ENCODE data around the gene CEP72.

CEP72 gene

DNA sequence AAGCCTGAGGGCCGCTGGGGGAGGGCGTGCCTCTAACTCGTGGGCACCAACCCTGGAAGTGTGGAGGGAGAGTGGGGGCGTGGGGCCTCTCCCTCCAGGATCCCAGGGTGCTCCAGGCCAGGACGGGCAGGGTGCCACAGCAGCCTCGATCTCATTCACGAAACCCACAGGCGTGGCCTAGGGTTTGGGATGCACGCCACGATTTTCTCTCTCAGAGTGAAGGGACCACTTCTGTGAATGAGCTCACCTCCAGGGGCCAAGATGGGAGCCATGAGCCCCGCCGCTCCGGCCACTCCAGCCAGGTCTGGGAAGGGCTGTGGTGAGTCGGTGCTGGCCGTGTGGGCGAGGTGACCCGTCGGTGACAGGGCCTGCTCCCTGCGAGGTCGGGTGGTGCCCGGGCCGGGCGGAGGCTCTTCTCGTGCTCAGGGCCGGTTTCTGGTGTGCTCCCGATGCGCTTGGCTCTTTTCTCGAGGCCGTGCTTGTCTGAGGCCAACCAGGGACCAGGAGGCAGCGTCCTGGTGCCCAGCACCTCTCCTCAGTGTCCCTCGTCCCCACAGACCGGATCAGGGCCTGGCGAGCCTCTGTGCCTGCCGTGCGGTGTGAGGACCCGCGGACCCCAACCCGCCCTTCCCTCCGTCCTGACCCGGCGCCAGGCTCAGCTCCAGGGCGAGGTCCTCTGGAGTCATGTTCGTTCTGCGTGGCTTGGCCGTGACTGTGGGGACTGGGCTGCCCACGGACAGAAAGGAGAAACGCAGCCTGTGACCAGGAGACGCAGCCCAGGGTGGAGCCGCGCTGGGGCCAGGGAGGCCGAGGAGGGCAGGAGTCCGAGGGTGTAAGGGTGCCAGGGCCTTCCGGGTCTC lies 50.0 kb downstream of the CEP72 start:
- peaks cover 57% of the 10 kb centered on the region for H3K36me3 ChIP-seq (ENCODE audit: control insufficient read depth, low read length)
- no peaks in the 10 kb centered on the region for H4K20me1 ChIP-seq (ENCODE audit: control insufficient read depth, insufficient read depth, low read depth, low read length)
- H3K79me2 ChIP-seq (ENCODE audit: control insufficient read depth, low read length), result no peaks in the 10 kb centered on the region
- no peaks in the 10 kb centered on the region for H3K9me3 ChIP-seq (ENCODE audit: control insufficient read depth, insufficient read depth, low read length)
- H3K4me3 ChIP-seq (ENCODE audit: low read length), result no peak overlapping the region
- no peaks in the 10 kb centered on the region for H3K27me3 ChIP-seq (ENCODE audit: control insufficient read depth, low read length)
- H3K4me1 ChIP-seq (ENCODE audit: control insufficient read depth, low read length), result no peaks in the 10 kb centered on the region
- no peak overlapping the region for H3K4me2 ChIP-seq (ENCODE audit: low read length)
- H3K9me2 ChIP-seq (replicated peaks; ENCODE audit: control insufficient read depth, low read length), result no peaks in the 10 kb centered on the region
- no peak overlapping the region for H3K27ac ChIP-seq (ENCODE audit: low read depth, low read length)
- TF ChIP-seq, protein P1, sequence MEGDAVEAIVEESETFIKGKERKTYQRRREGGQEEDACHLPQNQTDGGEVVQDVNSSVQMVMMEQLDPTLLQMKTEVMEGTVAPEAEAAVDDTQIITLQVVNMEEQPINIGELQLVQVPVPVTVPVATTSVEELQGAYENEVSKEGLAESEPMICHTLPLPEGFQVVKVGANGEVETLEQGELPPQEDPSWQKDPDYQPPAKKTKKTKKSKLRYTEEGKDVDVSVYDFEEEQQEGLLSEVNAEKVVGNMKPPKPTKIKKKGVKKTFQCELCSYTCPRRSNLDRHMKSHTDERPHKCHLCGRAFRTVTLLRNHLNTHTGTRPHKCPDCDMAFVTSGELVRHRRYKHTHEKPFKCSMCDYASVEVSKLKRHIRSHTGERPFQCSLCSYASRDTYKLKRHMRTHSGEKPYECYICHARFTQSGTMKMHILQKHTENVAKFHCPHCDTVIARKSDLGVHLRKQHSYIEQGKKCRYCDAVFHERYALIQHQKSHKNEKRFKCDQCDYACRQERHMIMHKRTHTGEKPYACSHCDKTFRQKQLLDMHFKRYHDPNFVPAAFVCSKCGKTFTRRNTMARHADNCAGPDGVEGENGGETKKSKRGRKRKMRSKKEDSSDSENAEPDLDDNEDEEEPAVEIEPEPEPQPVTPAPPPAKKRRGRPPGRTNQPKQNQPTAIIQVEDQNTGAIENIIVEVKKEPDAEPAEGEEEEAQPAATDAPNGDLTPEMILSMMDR (IDR thresholded peaks at IDR 0.05; ENCODE audit: low read depth, low read length, poor library complexity, severe bottlenecking), result no peak
- no peak for TF ChIP-seq EZH2phosphoT487 (IDR thresholded peaks at IDR 0.05; ENCODE audit: borderline replicate concordance, low read length)
- no peaks in the 10 kb centered on the region for H3F3A ChIP-seq (ENCODE audit: control insufficient read depth, insufficient read depth)

DNA sequence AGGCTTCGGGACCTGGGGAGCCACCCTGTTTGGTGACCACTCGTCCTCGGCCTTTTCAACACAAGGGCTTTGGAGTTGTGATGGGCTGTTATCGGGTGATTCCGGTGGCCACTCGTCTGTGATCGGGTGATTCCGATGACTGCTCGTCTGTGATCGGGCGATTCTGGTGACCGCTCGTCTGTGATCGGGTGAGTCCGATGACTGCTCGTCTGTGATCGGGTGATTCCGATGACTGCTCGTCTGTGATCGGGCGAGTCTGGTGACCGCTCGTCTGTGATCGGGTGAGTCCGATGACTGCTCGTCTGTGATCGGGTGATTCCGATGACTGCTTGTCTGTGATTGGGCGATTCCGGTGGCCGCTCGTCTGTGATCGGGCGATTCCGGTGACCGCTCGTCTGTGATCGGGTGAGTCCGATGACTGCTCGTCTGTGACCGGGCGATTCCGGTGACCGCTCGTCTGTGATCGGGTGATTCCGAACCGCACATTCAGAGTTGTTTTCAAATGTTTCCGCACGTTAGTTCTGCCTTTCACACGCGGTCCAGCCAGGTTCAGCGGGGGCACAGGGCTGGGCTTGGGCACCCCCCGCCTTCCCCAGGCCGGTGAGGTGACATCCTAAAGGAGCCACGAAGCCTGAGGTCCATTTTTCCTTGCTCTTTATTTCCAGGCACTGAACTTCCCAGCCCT lies 50.8 kb downstream of the CEP72 start:
- no peaks in the 10 kb centered on the region for H3K4me1 ChIP-seq (ENCODE audit: control insufficient read depth, low read length)
- no peaks in the 10 kb centered on the region for H3K27me3 ChIP-seq (ENCODE audit: control insufficient read depth, low read length)
- peaks cover 49% of the 10 kb centered on the region for H3K36me3 ChIP-seq (ENCODE audit: control insufficient read depth, low read length)
- no peak overlapping the region for H3K27ac ChIP-seq (ENCODE audit: low read depth, low read length)
- H3K79me2 ChIP-seq (ENCODE audit: control insufficient read depth, low read length), result no peaks in the 10 kb centered on the region
- no peaks in the 10 kb centered on the region for H3F3A ChIP-seq (ENCODE audit: control insufficient read depth, insufficient read depth)
- H4K20me1 ChIP-seq (ENCODE audit: control insufficient read depth, insufficient read depth, low read depth, low read length), result no peaks in the 10 kb centered on the region
- H3K4me3 ChIP-seq (ENCODE audit: low read length), result no peak overlapping the region
- H3K9me2 ChIP-seq (replicated peaks; ENCODE audit: control insufficient read depth, low read length), result no peaks in the 10 kb centered on the region
- no peak overlapping the region for H3K4me2 ChIP-seq (ENCODE audit: low read length)
- no peaks in the 10 kb centered on the region for H3K9me3 ChIP-seq (ENCODE audit: control insufficient read depth, insufficient read depth, low read length)
- TF ChIP-seq, protein P1 (IDR thresholded peaks at IDR 0.05; ENCODE audit: low read depth, low read length, poor library complexity, severe bottlenecking), result no peak
- no peak for TF ChIP-seq EZH2phosphoT487 (IDR thresholded peaks at IDR 0.05; ENCODE audit: borderline replicate concordance, low read length)

DNA sequence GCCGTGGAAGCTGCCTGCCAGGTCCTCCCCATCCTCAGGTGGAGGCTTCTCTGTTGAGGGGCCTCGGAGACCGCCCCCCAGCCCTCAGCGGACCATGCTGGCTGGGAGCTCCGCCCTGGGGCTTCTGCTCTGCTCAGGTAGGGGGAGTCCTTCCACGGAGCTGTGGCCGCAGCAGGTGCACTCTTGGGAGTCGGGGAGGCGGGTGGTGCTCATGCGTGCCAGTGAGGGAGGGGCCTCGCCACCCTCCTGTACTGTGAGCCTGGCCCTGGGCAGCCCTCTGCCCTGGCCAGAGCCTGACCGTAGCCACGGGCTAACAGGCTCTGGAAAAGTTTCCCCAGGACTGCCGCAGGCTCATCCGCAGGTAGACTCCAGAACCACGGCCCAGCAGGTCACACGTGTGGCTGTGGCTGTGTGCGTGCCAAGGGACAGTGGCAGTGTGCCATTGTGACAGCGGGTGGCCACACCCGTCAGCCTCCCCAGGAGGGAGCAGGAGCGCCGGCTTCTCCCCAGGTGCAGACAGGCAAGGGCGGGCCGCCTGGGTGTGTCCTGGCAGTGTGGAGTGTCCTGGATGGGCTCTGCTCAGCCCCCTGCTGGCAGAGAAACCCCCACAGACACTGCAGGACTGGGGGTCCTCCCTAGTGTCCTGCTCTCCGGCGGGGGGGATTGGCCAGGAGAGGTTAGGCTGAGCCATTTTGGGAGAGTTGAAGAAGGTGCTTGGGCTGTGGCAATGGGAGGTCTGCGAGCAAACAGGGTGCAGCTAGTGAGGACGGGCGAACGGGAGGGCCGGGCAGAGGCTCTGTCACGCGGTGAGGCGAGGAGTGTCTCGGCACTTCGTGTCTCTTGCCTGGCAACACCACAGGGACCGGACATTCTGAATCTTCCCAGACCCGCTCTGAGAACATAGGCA lies 51.5 kb downstream of the CEP72 start:
- no peak overlapping the region for H3K4me3 ChIP-seq (ENCODE audit: low read length)
- no peak overlapping the region for H3K4me2 ChIP-seq (ENCODE audit: low read length)
- peaks cover 47% of the 10 kb centered on the region for H3K36me3 ChIP-seq (ENCODE audit: control insufficient read depth, low read length)
- no peaks in the 10 kb centered on the region for H4K20me1 ChIP-seq (ENCODE audit: control insufficient read depth, insufficient read depth, low read depth, low read length)
- no peaks in the 10 kb centered on the region for H3F3A ChIP-seq (ENCODE audit: control insufficient read depth, insufficient read depth)
- no peaks in the 10 kb centered on the region for H3K4me1 ChIP-seq (ENCODE audit: control insufficient read depth, low read length)
- TF ChIP-seq EZH2phosphoT487 (IDR thresholded peaks at IDR 0.05; ENCODE audit: borderline replicate concordance, low read length), result no peak
- TF ChIP-seq, protein P1 (IDR thresholded peaks at IDR 0.05; ENCODE audit: low read depth, low read length, poor library complexity, severe bottlenecking), result no peak
- H3K27ac ChIP-seq (ENCODE audit: low read depth, low read length), result no peak overlapping the region
- no peaks in the 10 kb centered on the region for H3K27me3 ChIP-seq (ENCODE audit: control insufficient read depth, low read length)
- no peaks in the 10 kb centered on the region for H3K79me2 ChIP-seq (ENCODE audit: control insufficient read depth, low read length)
- H3K9me3 ChIP-seq (ENCODE audit: control insufficient read depth, insufficient read depth, low read length), result no peaks in the 10 kb centered on the region
- H3K9me2 ChIP-seq (replicated peaks; ENCODE audit: control insufficient read depth, low read length), result no peaks in the 10 kb centered on the region
